GM12878 (cell line): ENCODE measurements around the gene RTCA. TPM values are rescaled to one million over a fixed set of nuclear protein-coding genes. Genes with fewer than 3 reads are reported as not detected.

Experiments
- ATAC-seq: fragments of 200-7000 bp; cut with Tn5 transposase; 3 replicates; pipeline ENCODE4 v1.9.1; 2020; ENCODE audit warnings: mild to moderate bottlenecking, moderate library complexity
- BruUV-seq: library from RNA; stranded (reverse); fragments of 400-500 nt; replicated peaks from 2 replicates; lab custom pipeline; 2021; lab: Mats Ljungman, UMichigan
- CTCF ChIA-PET: fragments of 300-600 bp; sonication (Branson Sonifier 250); formaldehyde crosslinking; extraction: SDS; loops from one replicate; lab custom pipeline; 2021; ENCODE audit warnings: inconsistent platforms; lab: Yijun Ruan, JAX
- POLR2A ChIA-PET: fragments of 350-600 bp; formaldehyde crosslinking; extraction: SDS; loops from one replicate; lab custom pipeline; 2021; ENCODE audit warnings: inconsistent platforms; lab: Charles Lee
- RAD21 ChIA-PET: fragments of 300-600 bp; sonication (Branson Sonifier 250); formaldehyde crosslinking; loops from one replicate; lab custom pipeline; 2023; ENCODE audit warnings: antibody characterized with exemption; ENCODE audit not compliant: unreplicated experiment; lab: Charles Lee
- SMC1A ChIA-PET: fragments of 300-600 bp; sonication (Branson Sonifier 250); formaldehyde crosslinking; loops from one replicate; lab custom pipeline; 2023; ENCODE audit not compliant: unreplicated experiment, uncharacterized antibody; lab: Charles Lee
- DNase-seq: peaks from one replicate; pipeline ENCODE4 v3.0.0-alpha.2; 2011; ENCODE audit warnings: low read depth, low spot score
- FAIRE-seq: peaks from 3 replicates; lab custom pipeline; 2011; peaks lifted over from hg19 to GRCh38; lab: Jason Lieb, UNC
- H2AFZ ChIP-seq: 2 replicates; pipeline ENCODE4 v1.6.0; 2011; ENCODE audit warnings: low read depth, low read length, control low read depth; ENCODE audit not compliant: control insufficient read depth
- H3K27ac ChIP-seq: 2 replicates; pipeline ENCODE4 v1.5.1; 2011; ENCODE audit warnings: control low read depth; ENCODE audit not compliant: control insufficient read depth, insufficient read depth
- H3K27me3 ChIP-seq, 2 experiments: replicated peaks in 1 of 2; 2 replicates each; pipeline versions ENCODE4 v1.6.0 to v1.6.1; 2011; ENCODE audit warnings: low read length in 1 of 2; ENCODE audit not compliant: control insufficient read depth in 2 of 2, insufficient read depth in 2 of 2
- H3K36me3 ChIP-seq, 2 experiments: 2 replicates each; pipeline ENCODE4 v1.5.1; 2011; ENCODE audit warnings: low read length in 1 of 2; ENCODE audit not compliant: control insufficient read depth in 2 of 2, insufficient read depth in 2 of 2
- H3K4me1 ChIP-seq: 2 replicates; pipeline ENCODE4 v1.6.1; 2011; ENCODE audit warnings: mild to moderate bottlenecking, low read length, moderate library complexity, mixed read lengths; ENCODE audit not compliant: control insufficient read depth, insufficient read depth
- H3K4me2 ChIP-seq: 2 replicates; pipeline ENCODE4 v1.6.0; 2011; ENCODE audit warnings: control low read depth; ENCODE audit not compliant: control insufficient read depth, insufficient read depth
- H3K4me3 ChIP-seq: fragments of 200-600 bp; sonication (generic); 2 replicates; pipeline ENCODE4 v1.5.1; 2016
- H3K79me2 ChIP-seq: 2 replicates; pipeline ENCODE4 v1.6.0; 2011; ENCODE audit warnings: low read length; ENCODE audit not compliant: control insufficient read depth, insufficient read depth
- H3K9ac ChIP-seq: 2 replicates; pipeline ENCODE4 v1.8.0; 2011; ENCODE audit warnings: low read length, control low read depth, mixed read lengths; ENCODE audit not compliant: control insufficient read depth, insufficient read depth
- H3K9me3 ChIP-seq: replicated peaks from 3 replicates; pipeline ENCODE4 v1.5.1; 2011; ENCODE audit warnings: mild to moderate bottlenecking, low read length; ENCODE audit not compliant: control insufficient read depth, insufficient read depth
- H4K20me1 ChIP-seq: 2 replicates; pipeline ENCODE4 v1.6.0; 2011; ENCODE audit not compliant: control insufficient read depth, insufficient read depth
- E2F8 ChIP-seq: fragments of 450-650 bp; IDR thresholded peaks from 2 replicates; pipeline ENCODE4 v1.6.1; 2018; ENCODE audit warnings: mild to moderate bottlenecking, low read depth, moderate library complexity; ENCODE audit not compliant: partially characterized antibody
- EZH2 ChIP-seq: IDR thresholded peaks from 2 replicates; pipeline ENCODE4 v1.6.1; 2012; ENCODE audit warnings: low read depth, mild to moderate bottlenecking, control low read depth, inconsistent platforms, low read length, borderline replicate concordance; ENCODE audit not compliant: control insufficient read depth
- FOS ChIP-seq: IDR thresholded peaks from 3 replicates; pipeline ENCODE4 v1.6.1; 2011; ENCODE audit warnings: borderline replicate concordance; ENCODE audit not compliant: insufficient read length; ENCODE audit errors: extremely low read depth
- FOXK2 ChIP-seq: fragments of 450-650 bp; IDR thresholded peaks from 2 replicates; pipeline ENCODE4 v1.6.1; 2017; ENCODE audit warnings: mild to moderate bottlenecking, moderate library complexity
- HCFC1 ChIP-seq: fragments of 150-350 bp; IDR thresholded peaks from 2 replicates; pipeline ENCODE4 v1.6.1; 2014; ENCODE audit warnings: low read length
- MTA2 ChIP-seq: fragments of 450-650 bp; IDR thresholded peaks from 2 replicates; pipeline ENCODE4 v1.6.1; 2016; ENCODE audit warnings: low read depth, mild to moderate bottlenecking, moderate library complexity
- MYC ChIP-seq: IDR thresholded peaks from 2 replicates; pipeline ENCODE4 v1.6.1; 2011; ENCODE audit warnings: mild to moderate bottlenecking, low read length, moderate library complexity, inconsistent platforms; ENCODE audit not compliant: insufficient read depth, insufficient replicate concordance, insufficient read length, severe bottlenecking
- POLR2AphosphoS5 ChIP-seq: IDR thresholded peaks from 2 replicates; pipeline ENCODE4 v1.6.1; 2011; ENCODE audit warnings: mild to moderate bottlenecking, low read length, inconsistent platforms
- RUNX3 ChIP-seq: IDR thresholded peaks from 2 replicates; pipeline ENCODE4 v1.6.1; 2012; ENCODE audit warnings: low read length, inconsistent platforms
- SMARCA5 ChIP-seq: fragments of 450-650 bp; IDR thresholded peaks from 2 replicates; pipeline ENCODE4 v1.6.1; 2017; ENCODE audit warnings: mild to moderate bottlenecking
- SREBF2 ChIP-seq: IDR thresholded peaks from 2 replicates; pipeline ENCODE4 v1.6.1; 2012; ENCODE audit warnings: mild to moderate bottlenecking, low read length
- SUZ12 ChIP-seq: fragments of 200-600 bp; sonication (generic); IDR thresholded peaks from one replicate; pipeline ENCODE4 v1.6.1; 2018; ENCODE audit warnings: antibody characterized with exemption, mild to moderate bottlenecking; ENCODE audit not compliant: unreplicated experiment
- USF2 ChIP-seq: IDR thresholded peaks from 2 replicates; pipeline ENCODE4 v1.6.1; 2011; ENCODE audit warnings: low read depth, low read length, improper control_type of control experiment, borderline replicate concordance
- YBX1 ChIP-seq: fragments of 450-650 bp; IDR thresholded peaks from 2 replicates; pipeline ENCODE4 v1.6.1; 2016; ENCODE audit warnings: antibody characterized with exemption
- WGBS: methylation state at CpG from one replicate; pipeline ENCODE4 v1.1.6; 2016; ENCODE audit warnings: low lambda C conversion rate; ENCODE audit not compliant: insufficient replicate concordance, insufficient coverage; ENCODE audit errors: missing lambda C conversion rate; 5-methylcytosine and 5-hydroxymethylcytosine counted together
- in situ Hi-C: fragments of 300-500 bp; cut with MboI; formaldehyde crosslinking; loops from 9 replicates; pipeline ENCODE4 v1.14.3; 2018; ENCODE audit warnings: mixed read lengths
- intact Hi-C: fragments of 100-400 bp; cut with micrococcal nuclease; formaldehyde crosslinking; loops from one replicate; pipeline ENCODE4 v1.14.2; 2022; ENCODE audit not compliant: unreplicated experiment
- polyA plus RNA-seq, 11 experiments: library from polyadenylated mRNA; depleted of rRNA in 4 of 11; unstranded in 6 of 11; stranded (reverse) in 5 of 11; fragments of >200 nt; fragmentation: Nextera tagmentation in 4 of 11; fragmentation: Illumina TruSeq in 1 of 11; extraction: Ambion mirVana in 4 of 11; extraction: Trizol in 1 of 11; gene quantifications; 1 replicate in 1 of 11; 2 replicates in 10 of 11; pipeline versions ENCODE4 v1.2.1 to v1.2.3, GENCODE V29; 2011 to 2016; ENCODE audit warnings: inconsistent platforms in 2 of 11, missing spikeins in 2 of 11, low read depth in 1 of 11
- total RNA-seq, 4 experiments: library from RNA; depleted of rRNA in 3 of 4; stranded (reverse); fragments of >200 nt in 3 of 4; fragmentation: Illumina TruSeq in 1 of 4; extraction: Trizol in 1 of 4; gene quantifications; 2 replicates each; pipeline versions ENCODE4 v1.2.1 to v1.2.3, GENCODE V29; 2013 to 2021
- TF ChIP-seq, protein P1 (sequence below): fragments of 450-650 bp; IDR thresholded peaks from 2 replicates; pipeline ENCODE4 v1.6.1; 2017; ENCODE audit warnings: low read depth, mild to moderate bottlenecking, moderate library complexity
- TF ChIP-seq, protein P2 (sequence below): fragments of 450-650 bp; IDR thresholded peaks from 2 replicates; pipeline ENCODE4 v1.6.1; 2014; ENCODE audit warnings: mild to moderate bottlenecking
- TF ChIP-seq, protein P3 (sequence below): IDR thresholded peaks from 2 replicates; pipeline ENCODE4 v1.6.1; 2011; ENCODE audit warnings: mild to moderate bottlenecking, low read depth, low read length, moderate library complexity; ENCODE audit not compliant: insufficient replicate concordance

The RTCA gene
- total and polyA plus RNA-seq, 10 of the 15 experiments (the other 5 are each of a cell fraction or from before 2014, with no cell fraction given) = 10.3 to 63.5 (median 37.3) TPM

- SMC1A ChIA-PET = no interaction called here
- CTCF ChIA-PET = no interaction called here
- no peak overlapping the region for H3K4me3 ChIP-seq
- no peaks in the 10 kb centered on the region for H3K4me1 ChIP-seq
- H3K27ac ChIP-seq = no peak overlapping the region
- in situ Hi-C loops (no loop called here), intact Hi-C loops (no loop called here)
- BruUV-seq = no TSS peak
- no peak for FAIRE-seq
- RAD21 ChIA-PET = no interaction called here
- POLR2A ChIA-PET = no interaction called here
- no peak overlapping the region for H3K9ac ChIP-seq
- 0% methylated on average over 1 of the region's 1 CpG for WGBS
- H2AFZ ChIP-seq = no peak overlapping the region
- DNase-seq = no peak
- no peaks in the 10 kb centered on the region for H3K27me3 ChIP-seq
- H3K79me2 ChIP-seq = no peaks in the 10 kb centered on the region
- H3K36me3 ChIP-seq = no peaks in the 10 kb centered on the region
- ATAC-seq = no peak
- no peak overlapping the region for H3K4me2 ChIP-seq
- no peaks in the 10 kb centered on the region for H3K9me3 ChIP-seq
- H4K20me1 ChIP-seq = no peaks in the 10 kb centered on the region
- no peak for TF ChIP-seq SUZ12
- no peak for TF ChIP-seq MTA2
- no peak for TF ChIP-seq FOS
- no peak for TF ChIP-seq MYC
- TF ChIP-seq SMARCA5 = no peak
- no peak for TF ChIP-seq USF2
- no peak for TF ChIP-seq EZH2
- TF ChIP-seq E2F8 = no peak
- TF ChIP-seq SREBF2 = no peak
- no peak for TF ChIP-seq POLR2AphosphoS5
- TF ChIP-seq, protein P1, sequence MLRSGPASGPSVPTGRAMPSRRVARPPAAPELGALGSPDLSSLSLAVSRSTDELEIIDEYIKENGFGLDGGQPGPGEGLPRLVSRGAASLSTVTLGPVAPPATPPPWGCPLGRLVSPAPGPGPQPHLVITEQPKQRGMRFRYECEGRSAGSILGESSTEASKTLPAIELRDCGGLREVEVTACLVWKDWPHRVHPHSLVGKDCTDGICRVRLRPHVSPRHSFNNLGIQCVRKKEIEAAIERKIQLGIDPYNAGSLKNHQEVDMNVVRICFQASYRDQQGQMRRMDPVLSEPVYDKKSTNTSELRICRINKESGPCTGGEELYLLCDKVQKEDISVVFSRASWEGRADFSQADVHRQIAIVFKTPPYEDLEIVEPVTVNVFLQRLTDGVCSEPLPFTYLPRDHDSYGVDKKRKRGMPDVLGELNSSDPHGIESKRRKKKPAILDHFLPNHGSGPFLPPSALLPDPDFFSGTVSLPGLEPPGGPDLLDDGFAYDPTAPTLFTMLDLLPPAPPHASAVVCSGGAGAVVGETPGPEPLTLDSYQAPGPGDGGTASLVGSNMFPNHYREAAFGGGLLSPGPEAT = no peak
- TF ChIP-seq YBX1 = no peak
- TF ChIP-seq, protein P2, sequence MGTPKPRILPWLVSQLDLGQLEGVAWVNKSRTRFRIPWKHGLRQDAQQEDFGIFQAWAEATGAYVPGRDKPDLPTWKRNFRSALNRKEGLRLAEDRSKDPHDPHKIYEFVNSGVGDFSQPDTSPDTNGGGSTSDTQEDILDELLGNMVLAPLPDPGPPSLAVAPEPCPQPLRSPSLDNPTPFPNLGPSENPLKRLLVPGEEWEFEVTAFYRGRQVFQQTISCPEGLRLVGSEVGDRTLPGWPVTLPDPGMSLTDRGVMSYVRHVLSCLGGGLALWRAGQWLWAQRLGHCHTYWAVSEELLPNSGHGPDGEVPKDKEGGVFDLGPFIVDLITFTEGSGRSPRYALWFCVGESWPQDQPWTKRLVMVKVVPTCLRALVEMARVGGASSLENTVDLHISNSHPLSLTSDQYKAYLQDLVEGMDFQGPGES = no peak
- no peak for TF ChIP-seq FOXK2
- no peak for TF ChIP-seq RUNX3
- TF ChIP-seq, protein P3, sequence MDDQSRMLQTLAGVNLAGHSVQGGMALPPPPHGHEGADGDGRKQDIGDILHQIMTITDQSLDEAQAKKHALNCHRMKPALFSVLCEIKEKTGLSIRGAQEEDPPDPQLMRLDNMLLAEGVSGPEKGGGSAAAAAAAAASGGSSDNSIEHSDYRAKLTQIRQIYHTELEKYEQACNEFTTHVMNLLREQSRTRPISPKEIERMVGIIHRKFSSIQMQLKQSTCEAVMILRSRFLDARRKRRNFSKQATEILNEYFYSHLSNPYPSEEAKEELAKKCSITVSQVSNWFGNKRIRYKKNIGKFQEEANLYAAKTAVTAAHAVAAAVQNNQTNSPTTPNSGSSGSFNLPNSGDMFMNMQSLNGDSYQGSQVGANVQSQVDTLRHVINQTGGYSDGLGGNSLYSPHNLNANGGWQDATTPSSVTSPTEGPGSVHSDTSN = no peak
- no peak for TF ChIP-seq HCFC1
Measured at GRCh38 chr1:100340494-100340893, 74.5 kb downstream of the RTCA start.
